SK-N-SH (cell line): ENCODE measurements around the gene PRICKLE2. TPM values are rescaled to one million over a fixed set of nuclear protein-coding genes. Genes with fewer than 3 reads are reported as not detected.
A peak's percentile ranks its signal among the peaks of the same experiment; 100 is the strongest.

Experiments used
- CTCF ChIA-PET: fragments of 300-600, 350-600 bp; formaldehyde crosslinking; extraction: SDS; loops from one replicate; lab custom pipeline; 2021; lab: Yijun Ruan, JAX
- POLR2A ChIA-PET: fragments of 350-600 bp; sonication (Branson Sonifier 250); formaldehyde crosslinking; extraction: SDS; loops from one replicate; lab custom pipeline; 2020; ENCODE audit warnings: antibody characterized with exemption, inconsistent platforms; lab: Yijun Ruan, JAX
- DNase-seq: peaks from one replicate; pipeline ENCODE4 v3.0.0; 2012
- H2AFZ ChIP-seq: fragments of 200-600 bp; sonication (generic); 2 replicates; pipeline ENCODE4 v1.8.1; 2016; ENCODE audit warnings: antibody characterized with exemption, mild to moderate bottlenecking, low read depth
- H3F3A ChIP-seq: fragments of 200-600 bp; sonication (generic); replicated peaks from 2 replicates; pipeline ENCODE3; 2016; ENCODE audit warnings: antibody characterized with exemption, mild to moderate bottlenecking; ENCODE audit not compliant: insufficient read depth
- H3K27ac ChIP-seq, 2 experiments: fragments of 200-500 bp in 1 of 2; fragments of 200-600 bp in 1 of 2; sonication (Bioruptor generic) in 1 of 2; sonication (generic), shearing (Covaris generic) in 1 of 2; 2 replicates each; pipeline versions ENCODE4 v1.5.1 to v1.6.1; 2014 to 2016; ENCODE audit warnings: low read depth in 2 of 2, inconsistent platforms in 1 of 2, low read length in 1 of 2, mild to moderate bottlenecking in 1 of 2, mixed read lengths in 1 of 2
- H3K27me3 ChIP-seq: fragments of 200-600 bp; sonication (generic), shearing (Covaris generic); 2 replicates; pipeline ENCODE4 v1.6.1; 2016; ENCODE audit warnings: mixed run types; ENCODE audit not compliant: insufficient read depth
- H3K36me3 ChIP-seq, 2 experiments: fragments of 200-500 bp in 1 of 2; fragments of 200-600 bp in 1 of 2; sonication (Bioruptor generic) in 1 of 2; sonication (generic) in 1 of 2; replicated peaks in 1 of 2; 2 replicates each; pipeline versions ENCODE3 to v1.5.1; 2014 to 2016; ENCODE audit warnings: low read length in 1 of 2, mild to moderate bottlenecking in 1 of 2; ENCODE audit not compliant: insufficient read depth in 2 of 2, control insufficient read depth in 1 of 2
- H3K4me1 ChIP-seq, 2 experiments: fragments of 200-500 bp in 1 of 2; fragments of 200-600 bp in 1 of 2; sonication (Bioruptor generic) in 1 of 2; sonication (generic), shearing (Covaris generic) in 1 of 2; 2 replicates each; pipeline versions ENCODE4 v1.5.1 to v1.6.1; 2014 to 2016; ENCODE audit warnings: low read depth in 1 of 2, low read length in 1 of 2, mixed run types in 1 of 2; ENCODE audit not compliant: insufficient read depth in 2 of 2, control insufficient read depth in 1 of 2
- H3K4me2 ChIP-seq: fragments of 200-600 bp; sonication (generic), shearing (Covaris generic); 2 replicates; pipeline ENCODE4 v1.6.1; 2017; ENCODE audit warnings: mixed run types
- H3K4me3 ChIP-seq, 2 experiments: fragments of 200-500 bp in 1 of 2; fragments of 200-600 bp in 1 of 2; sonication (Bioruptor generic) in 1 of 2; sonication (generic), shearing (Covaris generic) in 1 of 2; 2 replicates each; pipeline versions ENCODE4 v1.5.1 to v1.8.1; 2014 to 2016; ENCODE audit warnings: low read depth in 2 of 2, inconsistent platforms in 1 of 2, low read length in 1 of 2, mild to moderate bottlenecking in 1 of 2, mixed read lengths in 1 of 2, moderate library complexity in 1 of 2
- H3K79me2 ChIP-seq: fragments of 200-600 bp; sonication (generic); 2 replicates; pipeline ENCODE4 v1.8.1; 2017; ENCODE audit warnings: mild to moderate bottlenecking; ENCODE audit not compliant: insufficient read depth
- H3K9ac ChIP-seq: fragments of 200-600 bp; sonication (generic); 2 replicates; pipeline ENCODE4 v1.6.1; 2017; ENCODE audit warnings: mixed run types
- H3K9me2 ChIP-seq: fragments of 200-600 bp; sonication (generic); 2 replicates; pipeline ENCODE4 v1.6.1; 2017; ENCODE audit warnings: mixed run types
- H3K9me3 ChIP-seq: fragments of 200-600 bp; sonication (generic); 2 replicates; pipeline ENCODE4 v1.6.1; 2017; ENCODE audit warnings: mixed run types, mild to moderate bottlenecking, moderate library complexity
- H4K20me1 ChIP-seq: fragments of 200-600 bp; sonication (generic); 2 replicates; pipeline ENCODE4 v1.6.1; 2017; ENCODE audit warnings: mild to moderate bottlenecking, mixed run types; ENCODE audit not compliant: insufficient read depth
- CHD2 ChIP-seq: fragments of 150-350 bp; IDR thresholded peaks from 2 replicates; pipeline ENCODE4 v1.6.1; 2018; ENCODE audit warnings: low read length; ENCODE audit not compliant: partially characterized antibody
- EP300 ChIP-seq, 2 experiments: IDR thresholded peaks; 2 replicates each; pipeline versions ENCODE4 v1.4.0 to v1.6.1; 2012; ENCODE audit warnings: borderline replicate concordance in 1 of 2, low read depth in 1 of 2, low read length in 1 of 2
- FOXJ3 ChIP-seq: sonication (generic); formaldehyde crosslinking; IDR thresholded peaks from 2 replicates; pipeline ENCODE4 v1.5.1; 2020; ENCODE audit warnings: mild to moderate bottlenecking, missing genetic modification reagents
- MEF2A ChIP-seq: IDR thresholded peaks from 2 replicates; pipeline ENCODE4 v1.4.0; 2012; ENCODE audit warnings: low read depth, borderline replicate concordance
- MXI1 ChIP-seq: IDR thresholded peaks from 2 replicates; pipeline ENCODE4 v1.6.1; 2012; ENCODE audit warnings: mild to moderate bottlenecking, low read depth, low read length, improper control_type of control experiment
- NFIC ChIP-seq: IDR thresholded peaks from 2 replicates; pipeline ENCODE4 v1.4.0; 2012; ENCODE audit warnings: borderline replicate concordance
- NRF1 ChIP-seq: IDR thresholded peaks from 2 replicates; pipeline ENCODE4 v1.6.1; 2012; ENCODE audit warnings: low read depth, mild to moderate bottlenecking, low read length
- RCOR1 ChIP-seq: fragments of 150-350 bp; IDR thresholded peaks from 2 replicates; pipeline ENCODE4 v1.6.1; 2017; ENCODE audit warnings: antibody characterized with exemption, low read length
- SMC3 ChIP-seq: IDR thresholded peaks from 2 replicates; pipeline ENCODE4 v1.6.1; 2012; ENCODE audit warnings: low read depth, low read length, improper control_type of control experiment
- TCF12 ChIP-seq: IDR thresholded peaks from 2 replicates; pipeline ENCODE4 v1.4.0; 2012
- USF1 ChIP-seq: IDR thresholded peaks from 2 replicates; pipeline ENCODE4 v1.4.0; 2012; ENCODE audit warnings: low read depth, borderline replicate concordance
- USF2 ChIP-seq: fragments of 150-350 bp; IDR thresholded peaks from 2 replicates; pipeline ENCODE4 v1.6.1; 2017; ENCODE audit warnings: antibody characterized with exemption, low read length, low read depth, borderline replicate concordance
- YY1 ChIP-seq: IDR thresholded peaks from 2 replicates; pipeline ENCODE4 v1.4.0; 2012; ENCODE audit warnings: low read depth, mild to moderate bottlenecking
- WGBS: methylation state at CpG from one replicate; pipeline ENCODE4 v1.1.6; 2017; ENCODE audit warnings: low lambda C conversion rate; 5-methylcytosine and 5-hydroxymethylcytosine counted together
- polyA plus RNA-seq, 3 experiments: library from polyadenylated mRNA; depleted of rRNA; stranded (reverse); fragments of >200 nt; gene quantifications; 2 replicates each; pipeline ENCODE4 v1.2.3, GENCODE V29; 2012

PRICKLE2 gene
- polyA plus RNA-seq, 1 of the 3 experiments (the other 2 are of a cell fraction), result 0.67 TPM

- ChIA-PET CTCF (interaction anchor here (1.2 kb wide), 2 partner anchors 114 to 245 kb away, joined by 3 to 5 read pairs; partner anchors contain the start of gene PSMD6), POLR2A (no interaction called here)
- H3K27me3 ChIP-seq, result no peaks in the 10 kb centered on the region
- H3K79me2 ChIP-seq, result no peaks in the 10 kb centered on the region
- H3K27ac ChIP-seq, result no peak overlapping the region
- H3K4me2 ChIP-seq, result no peak overlapping the region
- no peak for TF ChIP-seq YY1
- TF ChIP-seq USF2, result no peak
- no peak for TF ChIP-seq CHD2
- TF ChIP-seq NRF1, result no peak
- no peak for TF ChIP-seq MEF2A
- no peak for TF ChIP-seq FOXJ3 (CRISPR knock-in tag)
- no peak overlapping the region for H2AFZ ChIP-seq
- no peaks in the 10 kb centered on the region for H3K9me3 ChIP-seq
- H4K20me1 ChIP-seq, result no peaks in the 10 kb centered on the region
- H3K9me2 ChIP-seq, result no peaks in the 10 kb centered on the region
- peaks cover 35% of the 10 kb centered on the region for H3F3A ChIP-seq
- no peak overlapping the region for H3K9ac ChIP-seq
- no peak for DNase-seq
- no peaks in the 10 kb centered on the region for H3K36me3 ChIP-seq
- no peak overlapping the region for H3K4me3 ChIP-seq
- peaks cover 16 to 29% of the 10 kb centered on the region in 2 experiments for H3K4me1 ChIP-seq
- WGBS, result 84% methylated on average over 4 of the region's 4 CpGs
These were observed 43.7 kb upstream of the PRICKLE2 start for GRCh38 chr3:64268926-64269325.

GRCh38 chr3:64267721-64268604 is 42.7 kb upstream of the PRICKLE2 start:
- Histone ChIP-seq H3K4me3 (no peak overlapping the region), H2AFZ (no peak overlapping the region)
- no peak for TF ChIP-seq SMC3
- no peak for TF ChIP-seq NFIC
- no peak for TF ChIP-seq NRF1
- no peak for TF ChIP-seq TCF12
- TF ChIP-seq RCOR1, result no peak
- TF ChIP-seq USF1, result no peak
- TF ChIP-seq MXI1, result no peak
- no peak for TF ChIP-seq YY1
- no peak for TF ChIP-seq CHD2
- TF ChIP-seq EP300 (IDR thresholded peaks at IDR 0.05; ENCODE audit: borderline replicate concordance in 1 of 2, low read depth in 1 of 2, low read length in 1 of 2), result no peak
- TF ChIP-seq, all 33 proteins: peak for 0
- Histone ChIP-seq H3K4me1 (peaks cover 19 to 29% of the 10 kb centered on the region in 2 experiments), H4K20me1 (no peaks in the 10 kb centered on the region), H3K36me3 (no peaks in the 10 kb centered on the region), H3K27ac (peak overlapping the region in 1 of 2 experiments; percentile 84; a peak in 2 of 4 replicates), H3K9me2 (no peaks in the 10 kb centered on the region), H3F3A (peaks cover 37% of the 10 kb centered on the region), H3K79me2 (no peaks in the 10 kb centered on the region), H3K4me2 (no peak overlapping the region), H3K9ac (no peak overlapping the region), H3K9me3 (no peaks in the 10 kb centered on the region), H3K27me3 (no peaks in the 10 kb centered on the region)
- CTCF ChIA-PET, result interaction anchor here (1.2 to 1.6 kb wide), 2 partner anchors 40 to 244 kb away, joined by 4 to 5 read pairs; partner anchors contain the start of gene PSMD6
- POLR2A ChIA-PET, result no interaction called here
- 96% methylated on average over 21 of the region's 33 CpGs for WGBS
- no peak for DNase-seq
